Spinal cord (tissue), 10 donors: ENCODE data around the gene ADAMTSL4. TPM values are rescaled to one million over a fixed set of nuclear protein-coding genes. Genes with fewer than 3 reads are reported as not detected.
"Not testable (repeated sequence)": the region's sequence is repeated elsewhere in the genome, so short reads cannot be mapped to it uniquely, and the experiment has no call there.

Experiments used
- DNase-seq, 6 donors: peaks; one replicate each; pipeline versions ENCODE4 v3.0.0 to v3.0.0-alpha.2; 2013 to 2015; ENCODE audit warnings: low spot score in 6 of 6, low read depth in 4 of 6
- H3K27ac ChIP-seq: one replicate; pipeline ENCODE4 v1.5.1; 2013; ENCODE audit warnings: low read depth, low read length, control low read depth
- H3K27me3 ChIP-seq: one replicate; pipeline ENCODE4 v1.6.1; 2013; ENCODE audit warnings: low read length; ENCODE audit not compliant: control insufficient read depth, insufficient read depth
- H3K36me3 ChIP-seq: one replicate; pipeline ENCODE4 v1.6.1; 2013; ENCODE audit warnings: low read length; ENCODE audit not compliant: control insufficient read depth, insufficient read depth
- H3K4me1 ChIP-seq: one replicate; pipeline ENCODE4 v1.6.1; 2013; ENCODE audit warnings: low read length; ENCODE audit not compliant: control insufficient read depth, insufficient read depth
- H3K4me3 ChIP-seq: one replicate; pipeline ENCODE4 v1.5.1; 2013; ENCODE audit warnings: low read depth, low read length, control low read depth
- H3K9me3 ChIP-seq: one replicate; pipeline ENCODE4 v1.6.1; 2013; ENCODE audit warnings: low read length; ENCODE audit not compliant: control insufficient read depth, insufficient read depth
- WGBS: methylation state at CpG from one replicate; pipeline ENCODE4 v1.1.5; 2013; ENCODE audit warnings: missing lambda C conversion rate; ENCODE audit not compliant: insufficient coverage; 5-methylcytosine and 5-hydroxymethylcytosine counted together
- polyA plus RNA-seq, 2 donors: library from polyadenylated mRNA; unstranded; fragments of 120-200 nt; gene quantifications; one replicate each; pipeline ENCODE4 v1.2.1, GENCODE V29; 2013; ENCODE audit not compliant: insufficient read length in 2 of 2
- total RNA-seq, 2 donors: library from RNA; depleted of rRNA in 1 of 2; stranded (reverse); fragments of 120-200 nt in 1 of 2; fragments of >200 nt in 1 of 2; gene quantifications; one replicate each; pipeline versions ENCODE4 v1.2.3 to v1.2.4, GENCODE V29; 2013 to 2014
- donor health status: healthy.

ADAMTSL4 gene
- total and polyA plus RNA-seq, 4 donors = 2.6 to 19.1 (median 10.4) TPM

DNA sequence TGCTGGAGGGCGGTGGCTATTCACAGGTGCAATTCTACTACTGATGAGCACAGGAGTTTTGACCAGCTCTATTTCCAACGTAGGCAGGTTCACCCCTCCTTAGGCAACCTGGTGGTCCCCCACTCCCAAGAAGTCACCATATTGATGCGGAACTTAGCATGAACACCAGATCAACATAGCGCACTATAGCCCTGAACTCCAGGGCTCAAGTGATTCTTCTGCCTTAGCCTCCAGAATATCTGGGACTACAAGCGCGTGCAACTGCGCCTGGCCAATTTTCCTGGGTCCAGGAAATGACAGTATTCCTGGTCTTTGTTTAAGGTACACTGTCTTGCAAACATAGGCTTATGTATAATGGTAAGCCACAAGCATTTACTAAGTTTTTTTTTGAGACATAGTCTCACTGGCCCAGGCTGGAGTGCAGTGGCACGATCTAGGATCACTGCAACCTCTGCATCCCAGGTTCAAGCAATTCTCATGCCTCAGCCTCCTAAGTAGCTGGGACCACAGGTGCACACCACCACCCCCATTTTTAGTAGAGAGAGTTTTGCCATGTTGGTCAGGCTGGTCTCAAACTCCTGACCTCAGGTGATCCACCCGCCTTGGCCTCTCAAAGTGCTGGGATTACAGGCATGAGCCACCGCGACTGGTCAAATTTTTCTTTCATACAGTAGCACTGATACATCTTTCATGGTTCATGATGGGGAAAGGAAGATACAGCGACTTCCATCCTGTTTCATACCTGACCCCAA, 17.6 kb downstream of the ADAMTSL4 start:
- no peak for DNase-seq
- peaks cover 18% of the 10 kb centered on the region for H3K36me3 ChIP-seq
- no peaks in the 10 kb centered on the region for H3K9me3 ChIP-seq
- H3K27ac ChIP-seq = peak overlapping the region; percentile 91
- WGBS = 96% methylated on average over 7 of the region's 12 CpGs
- H3K4me1 ChIP-seq = peaks cover 54% of the 10 kb centered on the region
- H3K4me3 ChIP-seq = no peak overlapping the region
- no peaks in the 10 kb centered on the region for H3K27me3 ChIP-seq

DNA sequence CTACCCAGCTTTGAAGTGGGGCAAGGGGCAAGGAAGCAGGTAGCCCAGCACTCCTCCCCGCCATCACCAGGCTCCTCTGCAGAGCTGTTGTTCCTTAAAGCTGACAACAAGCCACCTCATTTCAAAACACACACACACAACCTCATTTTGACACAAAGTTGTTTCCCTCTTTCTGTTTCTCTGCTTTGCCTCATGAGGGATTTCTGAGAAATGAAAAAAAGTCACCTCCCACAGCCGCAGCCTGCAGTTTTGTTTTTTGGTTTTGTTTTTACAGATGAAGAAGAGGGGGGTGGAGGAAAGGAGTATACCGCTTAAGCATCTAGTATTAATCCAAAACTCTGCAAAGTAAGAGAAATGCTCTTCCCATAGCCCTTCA, 18.1 kb downstream of the ADAMTSL4 start:
- Histone ChIP-seq H3K27ac (peak overlapping the region; percentile 91), H3K4me1 (peaks cover 49% of the 10 kb centered on the region), H3K9me3 (no peaks in the 10 kb centered on the region), H3K27me3 (no peaks in the 10 kb centered on the region), H3K36me3 (peaks cover 23% of the 10 kb centered on the region), H3K4me3 (no peak overlapping the region)
- 29% methylated on average over 1 of the region's 3 CpGs for WGBS
- DNase-seq = no peak

DNA sequence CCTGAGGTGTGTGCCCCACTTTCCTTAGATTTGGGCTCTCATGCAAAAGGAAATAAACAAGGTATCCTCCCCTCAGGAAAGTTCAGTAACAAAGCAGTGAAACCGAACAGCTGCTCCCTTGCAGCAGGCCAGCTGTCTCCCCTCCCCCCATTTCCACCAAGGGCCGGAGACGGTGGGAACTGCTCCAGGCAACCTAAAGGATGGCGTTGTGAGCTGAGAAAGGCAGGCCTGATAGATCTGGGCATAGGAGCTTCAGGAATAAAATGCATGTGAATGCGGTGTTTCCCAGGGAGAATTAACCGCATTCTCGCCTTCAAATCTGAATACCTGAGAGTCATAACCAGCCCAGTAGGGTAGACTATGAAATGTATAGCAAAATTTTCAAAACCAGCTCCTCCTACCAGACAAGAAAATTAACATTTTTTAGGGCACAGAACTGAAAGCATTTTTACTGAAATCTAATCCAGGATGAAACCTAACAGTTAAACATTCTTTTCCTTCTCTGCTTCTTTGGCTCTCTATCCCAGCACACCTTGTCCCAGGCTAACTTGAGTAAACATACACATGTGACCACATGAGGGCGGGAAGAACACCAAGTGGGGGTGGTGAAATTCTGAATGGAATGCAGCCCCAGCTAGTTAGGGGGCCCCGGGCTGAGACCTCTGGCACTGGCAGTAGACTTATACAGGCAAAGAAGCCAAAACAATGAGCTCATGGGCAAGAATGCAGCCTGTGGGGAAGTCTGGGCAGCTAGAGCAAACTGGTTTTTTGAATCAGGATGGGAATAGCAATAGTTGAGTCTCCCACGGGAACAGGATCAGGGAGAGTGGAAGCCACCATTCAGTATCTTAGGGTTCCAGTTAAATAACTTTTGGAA, 18.7 kb downstream of the ADAMTSL4 start:
- H3K9me3 ChIP-seq = no peaks in the 10 kb centered on the region
- H3K27me3 ChIP-seq = no peaks in the 10 kb centered on the region
- H3K36me3 ChIP-seq = peaks cover 25% of the 10 kb centered on the region
- WGBS = 0% methylated on average over 3 of the region's 10 CpGs
- peak overlapping the region; percentile 4 for H3K4me3 ChIP-seq
- H3K27ac ChIP-seq = peak overlapping the region; percentile 91
- peak in 3 of 6 donors; percentile 64 to 90 (median 86) for DNase-seq
- H3K4me1 ChIP-seq = peaks cover 42% of the 10 kb centered on the region

DNA sequence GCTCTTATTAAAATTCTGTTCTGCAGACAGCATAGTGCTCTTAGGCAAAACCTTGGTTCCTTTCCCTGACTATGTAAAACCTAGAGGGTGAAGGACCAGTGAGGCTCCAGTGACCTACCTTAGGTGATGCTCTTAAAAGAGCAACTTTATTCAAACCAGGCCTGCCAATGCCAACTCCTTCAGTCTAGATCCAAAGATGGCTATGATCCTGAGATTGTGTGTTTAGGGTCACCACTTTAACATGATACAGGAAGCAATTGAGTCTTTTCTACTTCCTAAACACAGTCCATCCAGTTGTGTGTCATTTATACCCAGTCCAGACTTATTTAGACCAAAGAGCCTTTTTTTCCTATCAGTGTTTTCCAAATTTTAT, 19.4 kb downstream of the ADAMTSL4 start:
- Histone ChIP-seq H3K9me3 (no peaks in the 10 kb centered on the region), H3K27me3 (no peaks in the 10 kb centered on the region), H3K4me3 (peak overlapping the region; percentile 4), H3K36me3 (peaks cover 27% of the 10 kb centered on the region), H3K27ac (peak overlapping the region; percentile 91), H3K4me1 (peaks cover 42% of the 10 kb centered on the region)
- DNase-seq = no peak

DNA sequence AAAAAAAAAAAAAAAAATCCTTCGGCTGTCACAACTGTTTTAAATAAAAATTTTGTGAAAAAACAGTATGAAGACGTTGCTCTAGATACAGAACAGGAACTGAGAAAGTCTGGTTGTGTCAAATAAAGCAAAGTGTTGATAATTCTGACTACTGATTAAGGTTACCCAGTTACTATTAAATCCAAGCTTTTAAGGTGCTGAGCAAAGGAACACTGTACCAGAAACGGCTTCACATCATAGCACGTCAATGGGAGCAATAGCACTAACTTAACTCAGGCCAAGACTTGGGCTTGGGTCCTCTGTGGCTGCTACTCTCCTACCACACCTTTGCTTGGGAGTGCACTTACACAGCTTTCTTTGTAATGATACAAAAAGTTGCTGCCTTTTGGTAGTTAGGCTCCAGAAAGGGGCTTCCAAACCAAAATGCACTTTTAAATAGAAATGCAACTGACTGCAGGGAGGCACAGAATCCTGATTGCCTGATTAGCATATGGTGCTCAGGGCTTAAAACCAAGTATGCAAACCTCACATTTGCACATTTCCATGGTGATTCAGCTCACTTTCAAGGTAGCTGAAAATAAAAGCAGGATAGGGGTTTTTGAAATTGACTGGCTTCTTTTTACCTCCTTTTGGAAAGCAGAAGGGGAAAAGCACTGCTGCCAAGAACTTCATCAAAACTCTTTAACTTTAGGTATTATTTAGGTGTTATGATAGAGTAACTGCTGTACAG, 23.9 kb downstream of the ADAMTSL4 start:
- Histone ChIP-seq H3K36me3 (peaks cover 36% of the 10 kb centered on the region), H3K4me1 (peaks cover 22% of the 10 kb centered on the region), H3K4me3 (no peak overlapping the region), H3K9me3 (no peaks in the 10 kb centered on the region), H3K27me3 (no peaks in the 10 kb centered on the region), H3K27ac (no peak overlapping the region)
- DNase-seq = no peak
- 56% methylated on average over 2 of the region's 4 CpGs for WGBS

DNA sequence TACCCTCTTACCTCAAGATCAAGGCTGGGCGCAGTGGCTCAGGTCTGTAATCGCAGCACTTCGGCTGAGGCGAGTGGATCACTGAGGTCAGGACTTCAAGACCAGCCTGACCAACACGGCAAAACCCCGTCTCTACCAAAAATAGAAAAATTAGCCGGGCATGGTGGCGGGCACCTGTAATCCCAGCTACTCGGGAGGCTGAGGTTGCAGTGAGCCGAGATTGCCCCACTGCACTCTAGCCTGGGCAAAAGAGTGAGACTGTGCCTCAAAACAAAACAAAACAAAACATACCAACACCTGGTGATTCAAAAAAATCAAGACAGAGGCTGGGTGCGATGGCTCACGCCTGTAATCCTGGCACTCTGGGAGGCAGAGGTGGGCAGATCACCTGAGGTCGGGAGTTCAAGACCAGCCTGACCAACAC, 24.5 kb downstream of the ADAMTSL4 start:
- H3K27ac ChIP-seq, H3K9me3 ChIP-seq, H3K4me3 ChIP-seq, H3K27me3 ChIP-seq, DNase-seq: not testable (repeated sequence)
- Histone ChIP-seq H3K4me1 (peaks cover 18% of the 10 kb centered on the region), H3K36me3 (peaks cover 36% of the 10 kb centered on the region)
- 100% methylated on average over 2 of the region's 13 CpGs for WGBS

DNA sequence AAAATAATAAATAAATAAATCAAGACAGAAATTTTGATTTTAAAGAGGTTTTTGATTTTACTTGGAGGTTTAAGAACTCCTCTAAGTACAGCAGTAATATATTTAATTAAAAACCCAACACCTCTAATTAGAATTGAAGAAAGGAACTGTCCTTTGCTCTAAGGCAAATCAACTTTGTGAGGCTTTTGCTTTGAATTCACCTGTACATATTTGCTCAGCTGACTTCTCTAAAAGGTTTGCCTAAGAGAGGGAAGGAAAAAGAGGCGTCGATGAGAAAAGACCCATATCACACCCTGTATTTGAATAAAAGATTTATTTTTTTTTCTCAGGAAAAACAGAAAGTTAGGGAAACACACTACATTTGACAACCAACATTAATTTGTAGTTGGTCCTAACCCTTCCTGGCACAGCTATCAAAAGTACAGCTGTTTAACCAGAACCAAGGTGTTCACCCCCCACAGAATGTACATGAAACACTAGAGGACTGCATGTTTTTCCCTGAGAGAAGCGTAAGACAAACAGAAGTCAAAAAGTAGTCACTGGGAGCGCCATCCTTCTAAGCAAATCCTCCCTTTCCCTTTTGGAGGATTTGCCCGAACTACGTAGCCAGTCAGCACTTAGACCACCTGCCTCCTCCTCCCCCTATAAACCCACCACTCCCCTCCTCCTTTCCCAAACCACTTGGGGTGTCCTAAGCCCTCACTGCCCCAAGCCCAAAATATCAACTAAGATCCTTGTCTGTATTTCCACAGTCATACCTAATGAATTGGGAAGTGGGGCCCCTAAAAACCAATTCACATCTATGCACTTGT, 25.3 kb downstream of the ADAMTSL4 start:
- no peaks in the 10 kb centered on the region for H3K27me3 ChIP-seq
- no peak overlapping the region for H3K27ac ChIP-seq
- WGBS = 64% methylated on average over 4 of the region's 6 CpGs

DNA sequence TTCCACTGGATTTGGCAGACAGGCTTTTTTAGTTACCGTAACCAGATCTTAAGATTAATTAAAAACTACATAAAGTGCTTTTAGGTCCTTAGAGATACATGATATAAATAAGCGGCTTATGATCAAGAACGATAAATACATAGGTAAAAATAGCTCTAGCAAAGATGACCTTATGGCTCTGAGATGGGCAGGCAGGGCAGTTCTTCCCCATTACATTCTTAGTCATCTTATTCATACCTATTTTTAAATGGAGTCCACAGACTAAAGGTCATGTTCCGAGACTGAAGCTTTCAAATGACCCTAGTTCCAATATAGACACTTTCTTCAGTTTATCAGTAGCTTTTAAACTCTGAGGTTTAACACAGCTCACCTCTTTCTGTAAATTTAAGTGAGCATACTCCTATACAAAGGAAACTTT, 25.9 kb downstream of the ADAMTSL4 start:
- Histone ChIP-seq H3K27ac (no peak overlapping the region), H3K4me3 (no peak overlapping the region), H3K36me3 (peaks cover 32% of the 10 kb centered on the region), H3K9me3 (no peaks in the 10 kb centered on the region), H3K4me1 (peaks cover 6% of the 10 kb centered on the region), H3K27me3 (no peaks in the 10 kb centered on the region)
- no CpG with 5 or more reads among the region's 4 CpGs for WGBS
- DNase-seq = no peak

More for the DNA sequence above, 25.3 kb downstream of the ADAMTSL4 start:
- H3K36me3 ChIP-seq = peaks cover 36% of the 10 kb centered on the region
- H3K4me3 ChIP-seq = no peak overlapping the region
- no peaks in the 10 kb centered on the region for H3K9me3 ChIP-seq
- no peak for DNase-seq
- peaks cover 10% of the 10 kb centered on the region for H3K4me1 ChIP-seq
